ENCODE data around the gene PDCL2. TPM values are rescaled to one million over a fixed set of nuclear protein-coding genes. Genes with fewer than 3 reads are reported as not detected.
"Not testable (repeated sequence)": the region's sequence is repeated elsewhere in the genome, so short reads cannot be mapped to it uniquely, and the experiment has no call there.

PDCL2 gene
- total RNA-seq, 1 experiment from 2014 or later = not detected

DNA sequence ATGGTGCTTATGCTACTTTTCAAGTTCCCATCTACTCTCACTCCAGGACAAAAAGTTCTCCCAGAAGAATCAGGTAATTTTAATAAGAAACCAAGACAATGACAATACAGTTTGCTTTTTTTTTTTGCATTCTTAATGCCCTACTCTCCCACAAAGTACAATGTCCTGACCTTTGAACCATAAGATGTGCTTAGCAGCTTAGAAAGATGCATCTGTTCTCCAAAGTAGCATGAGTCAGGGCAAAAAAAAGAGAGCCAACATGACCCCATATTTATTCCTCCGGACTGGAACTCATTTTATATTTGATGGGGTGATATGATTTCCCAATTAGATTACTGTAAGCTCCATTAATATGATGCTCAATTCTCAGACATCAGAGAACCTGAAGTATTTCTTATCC, 16.5 kb upstream of the PDCL2 start:
- no peak for DNase-seq (ENCODE audit: low read depth, low spot score)
- in situ Hi-C loops (cut with HindIII; ENCODE audit: low pct_unique_long_range_greater_than_20kb, low sequenced_read_pairs) = no loop called here

DNA sequence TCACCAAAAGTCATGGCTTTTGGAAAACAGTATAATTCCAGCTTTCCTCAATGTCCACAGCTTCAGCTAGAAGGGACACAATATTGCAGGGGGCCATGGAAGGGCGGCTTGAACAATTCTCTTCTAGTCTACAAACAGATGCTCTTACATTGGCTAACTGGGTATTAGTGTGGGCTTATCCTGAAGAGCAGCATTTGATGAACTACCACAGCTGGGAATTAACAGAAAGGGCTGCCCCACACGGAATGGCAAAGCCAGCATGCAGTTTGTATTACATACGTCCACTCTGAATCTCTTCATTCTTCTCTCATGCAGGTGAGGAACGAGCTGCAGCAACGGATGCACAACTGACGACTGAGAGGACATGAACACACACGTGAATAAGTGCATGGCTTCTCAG, 13.0 kb upstream of the PDCL2 start:
- in situ Hi-C loops (cut with HindIII; ENCODE audit: low pct_unique_long_range_greater_than_20kb, low sequenced_read_pairs) = no loop called here
- DNase-seq (ENCODE audit: low read depth, low spot score) = no peak

DNA sequence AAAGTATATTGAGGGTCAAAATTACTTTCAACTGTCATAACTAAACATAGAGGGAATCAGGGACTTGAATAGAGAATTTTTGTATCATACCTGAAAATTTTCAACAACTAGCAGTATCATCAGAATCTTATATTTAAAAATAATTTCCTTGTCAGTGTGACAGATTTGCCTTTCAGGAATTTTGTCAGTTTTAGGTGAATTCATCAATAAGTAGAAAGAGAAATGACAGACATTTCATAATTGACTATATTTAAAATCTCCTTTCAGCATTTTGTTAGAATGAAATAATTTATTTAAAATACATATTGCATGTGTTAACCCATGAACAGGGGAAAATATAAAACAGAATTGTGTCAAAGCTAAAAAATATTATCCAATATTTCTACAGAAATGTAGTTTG, 8.6 kb upstream of the PDCL2 start:
- in situ Hi-C loops (cut with HindIII; ENCODE audit: low pct_unique_long_range_greater_than_20kb, low sequenced_read_pairs) = no loop called here
- no peak for DNase-seq (ENCODE audit: low read depth, low spot score)

DNA sequence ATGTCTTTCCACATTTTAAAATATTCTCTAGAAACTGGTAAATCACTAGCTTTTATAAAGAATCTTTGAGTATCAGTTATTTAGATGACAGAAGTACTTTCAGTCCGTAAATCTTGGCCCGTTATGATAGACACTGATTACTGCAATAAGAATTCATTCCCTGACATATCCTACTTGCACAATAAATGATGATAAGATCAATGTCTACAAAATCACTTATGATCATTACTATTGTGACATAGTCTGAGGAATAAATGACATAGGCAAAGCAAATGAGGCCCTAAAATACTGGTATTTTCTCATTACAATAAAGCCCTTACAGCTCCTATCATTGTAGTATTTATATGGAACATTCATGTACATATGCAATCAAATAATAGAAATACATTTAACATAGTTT, 6.6 kb upstream of the PDCL2 start:
- in situ Hi-C loops (cut with HindIII; ENCODE audit: low pct_unique_long_range_greater_than_20kb, low sequenced_read_pairs) = no loop called here
- no peak for DNase-seq (ENCODE audit: low read depth, low spot score)

DNA sequence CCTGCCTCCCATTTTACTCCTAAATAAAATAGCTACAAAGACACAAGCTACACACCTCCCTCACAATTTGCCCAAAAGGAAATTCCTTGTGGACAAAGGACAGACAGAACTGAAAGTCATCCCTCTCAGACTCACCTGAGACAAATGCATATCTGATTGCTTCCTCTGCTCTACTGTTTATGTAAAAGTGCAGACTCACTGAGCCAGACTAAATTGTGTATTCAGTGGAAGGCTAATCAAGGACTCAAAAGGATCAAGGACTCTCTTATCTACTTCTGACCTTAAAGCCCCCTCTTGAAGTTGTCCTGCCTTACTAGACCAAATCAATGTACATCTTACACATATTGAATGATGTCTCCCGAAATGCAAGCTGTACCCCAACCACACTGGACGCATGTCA, 3.9 kb downstream of the PDCL2 start:
- in situ Hi-C loops (cut with HindIII; ENCODE audit: low pct_unique_long_range_greater_than_20kb, low sequenced_read_pairs) = no loop called here
- no peak for DNase-seq (ENCODE audit: low read depth, low spot score)

DNA sequence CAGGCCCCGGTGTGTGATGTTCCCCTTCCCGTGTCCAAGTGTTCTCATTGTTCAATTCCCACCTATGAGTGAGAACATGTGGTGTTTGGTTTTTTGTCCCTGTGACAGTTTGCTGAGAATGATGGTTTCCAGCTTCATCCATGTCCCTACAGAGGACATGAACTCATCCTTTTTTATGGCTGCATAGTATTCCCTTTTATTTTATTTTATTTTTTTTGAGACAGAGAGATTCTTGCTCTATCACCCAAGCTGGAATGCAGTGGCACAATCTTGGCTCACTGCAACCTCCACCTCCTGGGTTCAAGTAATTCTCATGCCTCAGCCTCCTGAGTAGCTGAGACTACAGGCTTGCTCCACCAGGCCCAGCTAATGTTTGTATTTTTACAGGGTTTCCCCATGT, 9.3 kb downstream of the PDCL2 start:
- in situ Hi-C loops (cut with HindIII; ENCODE audit: low pct_unique_long_range_greater_than_20kb, low sequenced_read_pairs); DNase-seq (ENCODE audit: low read depth, low spot score): not testable (repeated sequence)

DNA sequence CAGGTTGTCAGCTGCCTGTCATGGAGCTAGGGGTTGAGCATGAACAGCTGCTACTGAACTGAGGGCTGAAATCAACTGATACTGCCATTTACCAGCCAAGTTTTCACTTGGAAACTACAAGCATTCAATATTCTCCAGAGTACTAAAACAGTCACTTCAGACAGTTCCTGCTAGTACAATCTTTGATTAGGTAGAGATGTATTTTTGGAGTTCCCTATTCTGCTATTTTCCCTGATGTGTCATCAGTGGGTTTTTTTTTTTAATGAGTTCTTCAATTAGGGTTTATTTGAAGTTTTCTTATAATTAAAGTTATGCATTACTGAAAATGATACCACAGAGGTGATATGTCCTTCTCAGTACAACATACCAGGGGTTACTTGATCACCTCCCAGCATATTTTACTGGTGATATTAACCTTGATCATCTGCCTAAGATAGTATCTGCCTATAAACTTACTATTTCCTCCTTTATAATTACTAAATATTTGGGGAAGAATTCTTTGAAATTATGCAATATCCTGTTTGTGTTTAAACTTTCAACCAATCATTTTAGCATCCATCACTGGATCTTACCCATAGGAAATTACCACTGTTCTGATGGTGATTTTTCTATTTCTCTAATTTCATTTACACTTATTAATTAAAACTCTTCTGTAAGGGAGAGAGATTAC, 13.6 kb downstream of the PDCL2 start:
- in situ Hi-C loops (cut with HindIII; ENCODE audit: low pct_unique_long_range_greater_than_20kb, low sequenced_read_pairs) = no loop called here
- no peak for DNase-seq (ENCODE audit: low read depth, low spot score)

DNA sequence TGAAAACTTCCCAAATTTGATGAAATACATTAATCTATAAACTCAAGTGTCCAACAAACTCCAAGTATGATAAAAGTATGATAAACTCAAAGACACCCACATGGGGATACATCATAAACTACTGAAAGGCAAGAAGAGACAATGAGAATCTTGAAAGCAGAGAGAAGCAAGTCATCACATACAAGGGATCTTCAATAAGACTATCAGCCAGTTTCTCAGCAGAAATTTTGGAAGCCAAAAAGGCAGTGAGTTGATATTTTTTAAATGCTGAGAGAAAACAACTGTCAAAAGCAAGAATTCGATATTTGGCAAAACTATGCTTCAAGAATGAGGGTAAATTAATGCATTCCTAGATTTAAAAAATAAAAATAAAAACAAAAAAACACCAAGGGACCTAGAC, 16.5 kb downstream of the PDCL2 start:
- in situ Hi-C loops (cut with HindIII; ENCODE audit: low pct_unique_long_range_greater_than_20kb, low sequenced_read_pairs) = no loop called here
- DNase-seq (ENCODE audit: low read depth, low spot score) = no peak

DNA sequence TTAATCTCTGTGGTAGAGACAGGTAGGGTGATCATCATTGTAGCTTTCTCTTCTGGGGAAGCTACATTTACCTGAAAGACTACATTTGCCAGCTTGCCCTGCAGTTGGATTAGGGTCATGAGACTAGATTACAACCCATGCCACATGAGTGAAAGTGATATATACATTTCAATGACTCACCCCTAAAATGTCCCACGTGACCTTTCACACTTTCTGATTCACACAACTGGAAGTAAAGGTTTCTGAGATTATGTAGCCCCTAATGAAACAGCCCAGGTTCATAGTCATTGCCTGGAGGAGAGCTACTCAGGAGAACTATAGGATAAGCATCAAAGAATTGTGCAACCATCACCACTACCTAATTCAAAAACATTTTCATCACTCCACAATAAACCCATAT, 17.8 kb downstream of the PDCL2 start:
- in situ Hi-C loops (cut with HindIII; ENCODE audit: low pct_unique_long_range_greater_than_20kb, low sequenced_read_pairs) = no loop called here
- DNase-seq (ENCODE audit: low read depth, low spot score) = no peak

DNA sequence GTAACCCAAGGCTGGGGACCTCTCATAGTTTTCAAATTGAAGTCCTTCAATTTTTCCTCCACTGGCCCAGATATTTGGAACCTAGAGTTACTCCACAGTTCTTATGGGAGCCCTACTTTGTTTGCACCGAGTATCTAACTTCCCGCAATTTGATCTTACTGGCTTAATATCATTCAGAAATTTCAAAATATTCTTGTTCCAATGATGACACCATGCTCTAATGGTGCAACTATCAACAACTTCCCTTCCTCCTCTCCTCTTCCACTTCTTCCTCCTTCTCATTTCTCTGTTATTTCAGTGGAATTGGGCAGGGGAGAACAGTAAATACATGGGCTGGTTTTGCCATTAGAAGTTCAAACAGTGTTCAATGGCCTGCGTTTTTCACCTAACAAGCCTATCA, 20.2 kb downstream of the PDCL2 start:
- DNase-seq (ENCODE audit: low read depth, low spot score) = no peak
- in situ Hi-C loops (cut with HindIII; ENCODE audit: low pct_unique_long_range_greater_than_20kb, low sequenced_read_pairs) = no loop called here

DNA sequence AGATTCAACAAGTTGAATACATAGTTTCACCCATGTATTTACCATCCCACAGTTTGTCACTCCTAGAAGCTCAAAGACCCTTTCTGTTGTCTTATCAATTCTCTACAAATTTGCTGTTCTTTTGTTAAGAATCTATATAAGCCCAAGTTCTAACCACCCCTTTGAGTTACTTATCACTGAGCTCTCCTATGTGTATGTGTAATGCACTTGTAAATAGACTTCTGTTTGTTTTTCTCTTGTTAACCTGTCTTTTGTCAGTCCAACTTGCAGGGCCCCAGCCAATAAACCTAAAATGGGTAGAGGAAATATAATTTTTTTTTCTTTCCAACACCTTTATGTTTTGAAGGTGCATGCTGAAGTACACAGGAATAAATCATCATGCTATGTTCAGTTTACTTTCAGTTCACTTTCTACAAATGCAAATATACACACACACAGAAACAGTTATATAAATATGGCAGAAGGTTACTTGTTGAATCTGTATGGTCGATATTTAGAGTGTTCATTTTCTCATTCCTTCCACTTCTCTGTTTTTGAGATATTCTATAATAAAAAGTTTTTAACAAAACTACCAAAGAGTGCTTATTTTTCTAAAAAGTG, 23.0 kb downstream of the PDCL2 start:
- in situ Hi-C loops (cut with HindIII; ENCODE audit: low pct_unique_long_range_greater_than_20kb, low sequenced_read_pairs) = no loop called here
- no peak for DNase-seq (ENCODE audit: low read depth, low spot score)

DNA sequence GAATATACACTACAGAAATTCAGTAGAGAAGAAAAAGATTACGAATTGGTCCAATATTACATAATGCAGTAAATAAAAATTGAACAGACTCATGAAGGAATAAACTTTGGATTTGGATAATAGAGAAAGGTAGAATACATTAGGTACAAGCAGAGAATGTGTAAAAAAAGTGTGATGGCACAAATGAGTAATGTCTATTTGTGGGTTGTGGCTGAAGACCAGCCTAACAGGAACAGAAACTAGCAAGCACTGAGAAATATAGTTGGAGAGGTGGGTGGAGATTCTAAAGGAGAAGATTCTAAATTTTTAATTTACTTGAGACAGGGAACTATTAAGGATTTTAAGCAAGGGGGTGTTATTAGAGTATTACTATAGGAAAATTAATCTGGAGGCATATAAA, 30.2 kb downstream of the PDCL2 start:
- no peak for DNase-seq (ENCODE audit: low read depth, low spot score)

DNA sequence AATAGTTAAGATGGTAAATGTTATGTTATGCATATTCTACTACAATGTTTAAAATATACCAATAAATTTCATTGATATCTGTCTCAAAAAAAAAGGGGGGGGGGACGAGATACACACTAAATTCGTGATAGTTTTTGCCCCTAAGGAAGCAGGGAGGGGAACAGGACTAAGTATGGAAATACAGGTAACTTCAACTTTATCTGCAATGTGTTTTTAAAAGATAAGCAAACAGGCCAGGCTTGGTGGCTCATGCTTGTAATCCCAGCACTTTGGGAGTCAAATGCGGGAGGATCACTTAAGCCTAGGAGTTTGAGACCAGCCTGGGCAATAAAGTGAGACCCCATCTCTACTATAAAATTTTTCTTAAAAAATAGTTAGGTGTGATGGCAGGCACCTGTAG, 31.9 kb downstream of the PDCL2 start:
- no peak for DNase-seq (ENCODE audit: low read depth, low spot score)
- in situ Hi-C loops (cut with HindIII; ENCODE audit: low pct_unique_long_range_greater_than_20kb, low sequenced_read_pairs) = no loop called here

More for the DNA sequence above, 30.2 kb downstream of the PDCL2 start:
- in situ Hi-C loops (cut with HindIII; ENCODE audit: low pct_unique_long_range_greater_than_20kb, low sequenced_read_pairs) = no loop called here

DNA sequence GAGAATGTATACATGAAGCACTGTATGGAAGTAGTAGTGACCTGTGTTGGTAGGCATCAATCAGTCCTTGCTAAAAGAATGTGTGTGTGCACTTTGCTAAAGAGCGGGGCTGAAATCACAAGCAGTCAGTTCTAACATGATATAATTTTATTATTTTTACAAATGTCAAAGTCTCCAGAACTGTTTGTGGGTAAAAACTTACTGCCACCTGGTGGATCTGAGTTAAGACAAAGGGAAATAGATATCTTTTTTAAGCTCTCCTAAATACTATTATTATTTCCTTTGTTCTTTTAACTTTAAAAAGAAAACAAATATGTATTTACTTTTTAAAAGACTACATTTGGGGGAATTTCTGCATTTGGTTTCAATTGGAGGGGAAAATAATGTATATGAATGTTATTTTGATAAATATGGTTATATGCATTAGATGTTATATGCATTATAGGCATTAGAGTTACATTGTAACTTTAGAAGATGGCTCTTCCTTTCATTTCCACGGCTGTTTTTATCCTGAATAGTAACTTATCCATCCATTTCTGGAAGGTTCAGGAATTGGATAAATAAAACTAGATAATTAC, 37.5 kb downstream of the PDCL2 start:
- DNase-seq (ENCODE audit: low read depth, low spot score) = peak; percentile 8
- in situ Hi-C loops (cut with HindIII; ENCODE audit: low pct_unique_long_range_greater_than_20kb, low sequenced_read_pairs) = no loop called here

DNA sequence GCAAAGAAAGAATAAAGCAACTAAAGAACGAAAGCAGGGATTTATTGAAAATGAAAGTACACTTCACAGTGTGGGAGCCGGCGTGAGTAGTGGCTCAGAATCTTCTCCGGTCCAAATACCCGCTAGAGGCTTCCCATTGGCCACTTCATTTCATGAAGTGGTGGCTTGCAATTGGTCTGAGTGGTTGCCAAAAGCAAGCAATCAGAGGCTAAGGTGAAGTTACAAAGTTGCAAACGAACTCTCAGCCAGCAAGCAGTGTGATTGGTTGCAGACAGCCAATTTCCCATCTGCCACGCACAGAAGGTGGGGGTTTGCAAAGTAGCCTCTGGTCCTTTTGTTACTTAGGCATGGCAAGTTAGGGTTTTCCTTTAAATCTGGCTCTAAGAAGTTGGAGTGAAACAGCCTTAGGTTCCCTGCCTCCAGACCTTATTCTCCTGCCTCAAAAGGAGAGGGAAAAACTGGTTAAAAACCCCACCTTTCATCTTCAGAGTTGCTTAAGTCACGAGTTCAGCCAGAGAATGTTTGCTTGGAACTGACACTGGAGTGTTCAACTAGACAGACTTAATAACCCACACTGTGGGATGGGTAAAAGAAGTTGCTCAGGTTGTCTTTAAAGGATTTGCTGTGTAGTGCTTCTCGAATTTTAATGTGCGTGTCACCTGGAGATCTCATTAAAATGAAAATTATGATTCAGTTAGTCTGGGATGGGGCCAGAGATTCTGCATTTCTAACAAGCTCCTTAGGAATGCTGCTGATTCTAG, 38.4 kb downstream of the PDCL2 start:
- in situ Hi-C loops (cut with HindIII; ENCODE audit: low pct_unique_long_range_greater_than_20kb, low sequenced_read_pairs) = no loop called here
- DNase-seq (ENCODE audit: low read depth, low spot score) = peak; percentile 48

DNA sequence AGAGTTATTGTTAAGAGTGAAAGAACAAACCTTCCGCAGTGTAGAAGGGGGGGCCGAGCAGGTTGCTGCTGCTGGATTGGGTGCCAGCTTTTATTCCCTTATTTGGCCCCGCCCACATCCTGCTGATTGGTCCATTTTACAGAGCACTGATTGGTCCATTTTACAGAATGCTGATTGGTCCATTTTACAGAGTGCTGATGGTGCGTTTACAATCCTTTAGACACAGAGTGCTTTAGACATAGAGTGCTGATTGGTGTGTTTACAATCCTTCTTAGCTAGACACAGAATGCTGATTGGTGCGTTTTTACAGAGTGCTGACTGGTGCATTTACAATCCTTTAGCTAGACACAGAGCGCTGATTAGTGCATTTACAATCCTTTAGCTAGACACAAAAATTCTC, 40.1 kb downstream of the PDCL2 start:
- DNase-seq (ENCODE audit: low read depth, low spot score); in situ Hi-C loops (cut with HindIII; ENCODE audit: low pct_unique_long_range_greater_than_20kb, low sequenced_read_pairs): not testable (repeated sequence)

DNA sequence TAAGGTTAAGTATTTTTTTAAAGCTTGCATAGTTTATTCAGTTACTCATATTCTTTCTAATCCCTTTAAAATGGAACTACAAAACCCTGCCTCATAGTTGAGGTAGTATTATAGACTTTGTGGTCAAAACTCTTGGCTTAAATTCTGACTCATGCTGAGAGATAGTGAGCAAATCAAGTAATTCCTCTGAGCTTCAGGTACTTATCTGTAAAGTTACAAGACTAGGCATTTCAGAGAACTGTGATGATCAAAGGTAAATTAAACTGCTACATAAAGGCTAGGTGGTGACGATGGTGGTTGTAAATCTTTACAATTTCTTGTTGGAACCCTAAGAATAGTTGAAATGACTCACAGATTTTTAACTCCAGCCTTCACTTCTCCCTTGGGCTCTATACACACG, 42.2 kb downstream of the PDCL2 start:
- in situ Hi-C loops (cut with HindIII; ENCODE audit: low pct_unique_long_range_greater_than_20kb, low sequenced_read_pairs) = no loop called here
- no peak for DNase-seq (ENCODE audit: low read depth, low spot score)

DNA sequence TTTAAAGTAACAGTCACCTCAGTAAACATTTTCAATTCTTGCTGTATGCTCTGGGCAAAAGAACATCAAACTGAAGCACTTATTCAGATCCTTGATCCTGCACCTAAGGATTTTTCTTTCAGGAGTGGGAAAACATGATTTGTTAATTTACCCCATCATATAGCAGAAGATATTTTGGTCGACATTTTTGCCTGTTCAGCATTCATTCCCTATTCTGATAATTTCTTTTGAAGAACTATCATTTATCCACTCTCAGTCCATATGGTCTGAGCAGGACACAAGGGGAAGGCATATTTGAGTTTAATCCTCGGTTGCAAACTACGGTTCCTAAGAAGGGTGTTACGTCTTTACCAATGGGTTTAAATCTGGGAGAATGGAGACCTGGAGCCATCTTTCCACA, 44.1 kb downstream of the PDCL2 start:
- in situ Hi-C loops (cut with HindIII; ENCODE audit: low pct_unique_long_range_greater_than_20kb, low sequenced_read_pairs) = no loop called here

DNA sequence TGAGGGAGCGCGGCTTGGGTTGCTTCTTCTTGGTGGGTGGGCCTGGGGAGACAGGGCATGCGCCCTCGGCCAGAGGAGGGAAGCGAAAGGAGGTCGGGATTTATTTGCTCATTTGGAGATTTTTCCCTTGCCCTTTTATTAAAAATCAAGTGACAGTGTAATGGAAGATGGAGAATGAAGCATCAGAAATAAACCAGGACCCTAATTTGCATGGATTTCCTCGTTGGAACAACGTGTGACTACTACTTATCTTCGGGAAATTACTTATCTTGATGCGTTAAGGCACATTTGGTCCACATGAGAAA, 44.6 kb downstream of the PDCL2 start:
- DNase-seq (ENCODE audit: low read depth, low spot score) = no peak
- in situ Hi-C loops (cut with HindIII; ENCODE audit: low pct_unique_long_range_greater_than_20kb, low sequenced_read_pairs) = no loop called here

More for the DNA sequence above, 44.1 kb downstream of the PDCL2 start:
- DNase-seq (ENCODE audit: low read depth, low spot score) = no peak

Measured in SK-MEL-5 (cell line).